ENCODE measurements around the gene ADAMTS6. TPM values are rescaled to one million over a fixed set of nuclear protein-coding genes. Genes with fewer than 3 reads are reported as not detected.

ADAMTS6 gene
- total RNA-seq, 1 experiment from 2014 or later: 1.2 TPM

DNA sequence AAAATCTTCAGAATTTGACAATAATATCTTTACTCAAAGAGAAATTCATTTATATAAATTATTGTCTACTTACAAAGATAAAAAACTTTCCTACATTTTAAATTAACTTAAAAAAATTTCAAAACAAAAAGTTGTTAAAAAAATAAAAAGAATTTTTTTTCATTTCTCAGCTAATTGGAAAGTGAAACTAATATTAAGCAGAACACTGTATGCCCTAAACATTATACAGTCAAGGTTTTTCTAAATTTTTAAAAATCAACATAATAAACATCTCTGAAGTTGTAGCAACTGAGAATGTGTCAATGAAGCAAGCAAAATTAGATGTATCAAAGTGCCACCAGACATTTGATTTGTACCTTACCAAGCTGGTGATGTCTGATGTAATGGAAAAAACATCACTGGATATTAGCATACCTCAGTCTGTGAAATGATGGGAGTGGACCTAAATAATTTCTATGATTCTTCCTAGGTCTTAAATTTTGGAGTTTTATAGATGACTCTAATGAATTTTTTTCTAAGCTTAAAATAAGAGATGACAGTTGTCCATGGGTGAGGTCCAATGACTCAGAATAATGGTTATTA lies 290.1 kb downstream of the ADAMTS6 start:
- Mint-ChIP-seq H3K4me3 (ENCODE audit: low read depth, unreplicated experiment) (no peak overlapping the region), H3K27me3 (ENCODE audit: unreplicated experiment) (no peaks in the 10 kb centered on the region), H3K36me3 (ENCODE audit: insufficient read depth, unreplicated experiment) (no peaks in the 10 kb centered on the region), H3K9me3 (ENCODE audit: low read depth, unreplicated experiment) (no peaks in the 10 kb centered on the region), H3K27ac (ENCODE audit: unreplicated experiment) (no peak overlapping the region), H3K4me1 (ENCODE audit: low read depth, unreplicated experiment) (no peaks in the 10 kb centered on the region)
- DNase-seq: no peak
- TF ChIP-seq, protein P1, sequence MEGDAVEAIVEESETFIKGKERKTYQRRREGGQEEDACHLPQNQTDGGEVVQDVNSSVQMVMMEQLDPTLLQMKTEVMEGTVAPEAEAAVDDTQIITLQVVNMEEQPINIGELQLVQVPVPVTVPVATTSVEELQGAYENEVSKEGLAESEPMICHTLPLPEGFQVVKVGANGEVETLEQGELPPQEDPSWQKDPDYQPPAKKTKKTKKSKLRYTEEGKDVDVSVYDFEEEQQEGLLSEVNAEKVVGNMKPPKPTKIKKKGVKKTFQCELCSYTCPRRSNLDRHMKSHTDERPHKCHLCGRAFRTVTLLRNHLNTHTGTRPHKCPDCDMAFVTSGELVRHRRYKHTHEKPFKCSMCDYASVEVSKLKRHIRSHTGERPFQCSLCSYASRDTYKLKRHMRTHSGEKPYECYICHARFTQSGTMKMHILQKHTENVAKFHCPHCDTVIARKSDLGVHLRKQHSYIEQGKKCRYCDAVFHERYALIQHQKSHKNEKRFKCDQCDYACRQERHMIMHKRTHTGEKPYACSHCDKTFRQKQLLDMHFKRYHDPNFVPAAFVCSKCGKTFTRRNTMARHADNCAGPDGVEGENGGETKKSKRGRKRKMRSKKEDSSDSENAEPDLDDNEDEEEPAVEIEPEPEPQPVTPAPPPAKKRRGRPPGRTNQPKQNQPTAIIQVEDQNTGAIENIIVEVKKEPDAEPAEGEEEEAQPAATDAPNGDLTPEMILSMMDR (IDR thresholded peaks at IDR 0.05; ENCODE audit: unreplicated experiment): no peak
- BruUV-seq (replicated peaks): no TSS peak
- intact Hi-C loops (cut with micrococcal nuclease; ENCODE audit: unreplicated experiment): loop anchor here (10.0 kb wide), 1 partner anchor 377 kb away; no protein-coding TSS in a partner anchor
- CTCF ChIA-PET: no interaction called here

DNA sequence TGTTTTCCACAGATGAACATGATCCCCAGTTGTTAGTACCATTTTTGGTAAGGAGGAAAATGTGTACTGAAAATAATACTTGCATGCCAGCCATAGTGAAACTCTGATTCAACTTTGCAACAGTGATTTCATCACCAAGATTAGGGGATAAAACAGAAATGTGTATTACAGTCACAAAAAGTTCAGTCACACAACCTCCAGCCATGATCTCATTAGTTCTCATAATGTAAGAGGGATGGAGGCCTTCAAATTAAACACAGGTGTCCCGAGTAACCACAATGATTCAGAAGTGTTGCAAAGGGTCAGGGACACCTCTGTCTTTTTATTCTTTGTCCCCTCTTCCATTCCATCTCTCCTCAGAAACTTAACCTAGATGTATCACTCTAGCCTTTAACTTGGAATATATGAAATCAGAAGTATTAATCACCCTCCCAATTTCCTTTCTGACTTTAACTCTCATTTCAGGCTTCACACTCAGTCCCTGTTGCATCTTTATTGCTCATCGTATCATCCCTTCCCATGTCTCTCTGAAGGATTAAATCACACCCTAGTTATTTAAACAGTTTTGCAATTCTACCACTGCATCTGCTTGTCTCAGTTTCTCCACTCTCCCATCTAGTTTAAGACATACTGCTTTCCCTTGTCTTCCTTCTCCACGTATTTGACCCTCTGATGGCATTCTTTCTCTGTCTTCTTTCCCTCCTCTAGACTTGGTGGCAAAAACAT lies 291.2 kb downstream of the ADAMTS6 start:
- no TSS peak for BruUV-seq (replicated peaks)
- DNase-seq: no peak
- no peaks in the 10 kb centered on the region for H3K27me3 Mint-ChIP-seq (ENCODE audit: unreplicated experiment)
- TF ChIP-seq, protein P1 (IDR thresholded peaks at IDR 0.05; ENCODE audit: unreplicated experiment): no peak
- CTCF ChIA-PET: no interaction called here
- intact Hi-C loops (cut with micrococcal nuclease; ENCODE audit: unreplicated experiment): loop anchor here (10.0 kb wide), 1 partner anchor 376 kb away; no protein-coding TSS in a partner anchor
- H3K4me3 Mint-ChIP-seq (ENCODE audit: low read depth, unreplicated experiment): no peak overlapping the region
- no peak overlapping the region for H3K27ac Mint-ChIP-seq (ENCODE audit: unreplicated experiment)
- H3K4me1 Mint-ChIP-seq (ENCODE audit: low read depth, unreplicated experiment): no peaks in the 10 kb centered on the region
- H3K36me3 Mint-ChIP-seq (ENCODE audit: insufficient read depth, unreplicated experiment): no peaks in the 10 kb centered on the region
- H3K9me3 Mint-ChIP-seq (ENCODE audit: low read depth, unreplicated experiment): no peaks in the 10 kb centered on the region

DNA sequence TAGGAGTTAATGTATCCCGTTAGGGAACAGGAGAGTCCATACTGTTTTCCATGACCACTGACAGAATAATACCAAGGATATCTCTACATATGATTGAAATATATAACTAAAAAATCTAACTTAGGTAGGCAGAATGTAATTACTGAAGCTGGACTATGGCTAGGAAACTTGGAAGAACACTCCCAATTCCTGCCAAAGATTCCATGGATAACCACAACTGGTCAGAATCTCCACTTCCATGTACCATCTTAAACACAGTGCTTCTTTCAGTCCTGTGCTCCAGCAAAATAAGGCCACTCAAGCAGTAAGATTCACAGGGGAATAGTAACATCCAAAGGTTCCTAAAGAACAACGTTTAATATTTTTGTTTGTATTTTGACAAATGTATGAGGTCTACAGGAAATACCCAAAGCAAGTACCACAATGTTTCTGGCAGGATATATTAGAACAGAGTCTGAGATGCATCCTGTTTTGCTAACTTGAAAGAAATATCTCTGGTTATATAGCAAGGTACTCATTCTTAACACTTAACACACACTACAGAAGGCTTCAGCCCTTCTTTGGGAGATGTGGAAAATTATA lies 295.0 kb downstream of the ADAMTS6 start:
- Mint-ChIP-seq H3K9me3 (ENCODE audit: low read depth, unreplicated experiment) (no peaks in the 10 kb centered on the region), H3K4me1 (ENCODE audit: low read depth, unreplicated experiment) (no peaks in the 10 kb centered on the region), H3K27ac (ENCODE audit: unreplicated experiment) (no peak overlapping the region), H3K4me3 (ENCODE audit: low read depth, unreplicated experiment) (no peak overlapping the region), H3K27me3 (ENCODE audit: unreplicated experiment) (no peaks in the 10 kb centered on the region), H3K36me3 (ENCODE audit: insufficient read depth, unreplicated experiment) (no peaks in the 10 kb centered on the region)
- intact Hi-C loops (cut with micrococcal nuclease; ENCODE audit: unreplicated experiment): no loop called here
- CTCF ChIA-PET: no interaction called here
- no peak for DNase-seq
- BruUV-seq (replicated peaks): no TSS peak
- TF ChIP-seq, protein P1 (IDR thresholded peaks at IDR 0.05; ENCODE audit: unreplicated experiment): no peak

DNA sequence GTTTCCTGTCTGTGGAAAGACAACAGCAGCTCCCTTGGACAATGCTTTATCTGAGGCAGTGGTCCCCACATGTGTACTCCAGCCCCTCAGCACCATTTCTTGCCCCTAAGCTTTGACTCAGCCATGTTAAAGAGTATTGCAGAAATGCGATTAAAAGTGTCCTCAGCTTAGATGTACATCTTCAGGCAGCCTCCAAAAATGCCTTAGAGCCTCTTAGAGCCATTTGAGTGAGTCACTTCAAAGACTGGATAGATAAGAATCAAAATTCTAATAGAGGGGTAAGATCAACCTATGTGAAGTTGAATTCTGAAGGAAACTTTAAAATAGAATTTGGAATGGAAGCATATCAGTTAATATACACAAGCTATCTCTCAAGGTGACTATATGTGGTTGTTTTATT lies 296.3 kb downstream of the ADAMTS6 start:
- CTCF ChIA-PET: interaction anchor here (0.6 kb wide), 1 partner anchor 165 kb away, joined by 3 read pairs; no protein-coding TSS in a partner anchor
- H3K27ac Mint-ChIP-seq (ENCODE audit: unreplicated experiment): no peak overlapping the region
- no peak for DNase-seq
- TF ChIP-seq, protein P1 (IDR thresholded peaks at IDR 0.05; ENCODE audit: unreplicated experiment): no peak
- H3K4me3 Mint-ChIP-seq (ENCODE audit: low read depth, unreplicated experiment): no peak overlapping the region
- intact Hi-C loops (cut with micrococcal nuclease; ENCODE audit: unreplicated experiment): no loop called here
- no peaks in the 10 kb centered on the region for H3K36me3 Mint-ChIP-seq (ENCODE audit: insufficient read depth, unreplicated experiment)
- no peaks in the 10 kb centered on the region for H3K9me3 Mint-ChIP-seq (ENCODE audit: low read depth, unreplicated experiment)
- BruUV-seq (replicated peaks): no TSS peak
- H3K4me1 Mint-ChIP-seq (ENCODE audit: low read depth, unreplicated experiment): no peaks in the 10 kb centered on the region
- H3K27me3 Mint-ChIP-seq (ENCODE audit: unreplicated experiment): no peaks in the 10 kb centered on the region

Data from Calu3 (cell line).